ENCODE data around the gene PNPLA5. TPM values are rescaled to one million over a fixed set of nuclear protein-coding genes. Genes with fewer than 3 reads are reported as not detected.

Gene PNPLA5
- total and polyA plus RNA-seq, 2 of the 13 experiments (the other 11 are each of a cell fraction or from before 2014, with no cell fraction given) = not detected

DNA sequence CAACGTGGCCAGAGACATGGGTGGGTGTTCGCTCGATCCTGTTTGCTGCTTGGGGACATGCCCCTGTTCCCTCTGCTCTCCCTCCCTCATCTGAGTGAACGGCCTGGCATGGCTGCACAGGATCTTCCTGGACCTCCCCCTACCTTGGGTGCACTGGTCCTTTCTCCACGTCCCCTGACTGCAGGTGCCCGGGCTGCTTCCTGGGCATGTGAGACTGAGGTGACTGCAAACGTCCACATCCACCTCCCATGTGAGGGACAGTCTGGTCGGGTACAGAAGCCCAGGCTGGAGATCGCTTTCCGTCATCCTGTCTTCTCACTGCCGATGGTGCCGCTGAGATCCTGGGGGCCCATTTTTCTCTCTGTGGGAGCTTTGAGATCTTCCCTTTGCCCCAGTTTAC lies 41.3 kb downstream of the PNPLA5 start:
- no peak overlapping the region for H3K9ac ChIP-seq (ENCODE audit: insufficient read depth, low read depth, low read length)
- in situ Hi-C loops (cut with HindIII; ENCODE audit: extremely low pct_ligation_motif_present, low pct_unique_long_range_greater_than_20kb) (no loop called here), intact Hi-C loops (cut with micrococcal nuclease; ENCODE audit: unreplicated experiment) (no loop called here)
- ChIA-PET CTCF (ENCODE audit: low intra/inter-chr PET ratio, low total read pairs) (no interaction called here), POLR2A (no interaction called here)
- H4K20me1 ChIP-seq (ENCODE audit: insufficient read depth, low read length) = peaks cover 4% of the 10 kb centered on the region; the same call in 1 of the 2 replicates
- TF ChIP-seq ZNF232 (CRISPR knock-in tag; IDR thresholded peaks at IDR 0.05; ENCODE audit: borderline replicate concordance) (no peak), HNRNPH1 (optimal IDR thresholded peaks at IDR 0.05; ENCODE audit: low read depth, low read length) (no peak), POGZ (CRISPR knock-in tag; IDR thresholded peaks at IDR 0.05) (no peak), YEATS2 (CRISPR knock-in tag; IDR thresholded peaks at IDR 0.05; ENCODE audit: borderline replicate concordance) (no peak), NR3C1 (CRISPR knock-in tag; IDR thresholded peaks at IDR 0.05) (no peak), DMAP1 (CRISPR knock-in tag; IDR thresholded peaks at IDR 0.05) (no peak), NKX3-1 (CRISPR knock-in tag; IDR thresholded peaks at IDR 0.05) (no peak), FOXK1 (CRISPR knock-in tag; IDR thresholded peaks at IDR 0.05; ENCODE audit: borderline replicate concordance, low read depth) (no peak), ZNF354B (CRISPR knock-in tag; IDR thresholded peaks at IDR 0.05) (no peak)
- TF ChIP-seq, protein P1, sequence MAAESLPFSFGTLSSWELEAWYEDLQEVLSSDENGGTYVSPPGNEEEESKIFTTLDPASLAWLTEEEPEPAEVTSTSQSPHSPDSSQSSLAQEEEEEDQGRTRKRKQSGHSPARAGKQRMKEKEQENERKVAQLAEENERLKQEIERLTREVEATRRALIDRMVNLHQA (CRISPR knock-in tag; IDR thresholded peaks at IDR 0.05) = no peak
- TF ChIP-seq, protein P2, sequence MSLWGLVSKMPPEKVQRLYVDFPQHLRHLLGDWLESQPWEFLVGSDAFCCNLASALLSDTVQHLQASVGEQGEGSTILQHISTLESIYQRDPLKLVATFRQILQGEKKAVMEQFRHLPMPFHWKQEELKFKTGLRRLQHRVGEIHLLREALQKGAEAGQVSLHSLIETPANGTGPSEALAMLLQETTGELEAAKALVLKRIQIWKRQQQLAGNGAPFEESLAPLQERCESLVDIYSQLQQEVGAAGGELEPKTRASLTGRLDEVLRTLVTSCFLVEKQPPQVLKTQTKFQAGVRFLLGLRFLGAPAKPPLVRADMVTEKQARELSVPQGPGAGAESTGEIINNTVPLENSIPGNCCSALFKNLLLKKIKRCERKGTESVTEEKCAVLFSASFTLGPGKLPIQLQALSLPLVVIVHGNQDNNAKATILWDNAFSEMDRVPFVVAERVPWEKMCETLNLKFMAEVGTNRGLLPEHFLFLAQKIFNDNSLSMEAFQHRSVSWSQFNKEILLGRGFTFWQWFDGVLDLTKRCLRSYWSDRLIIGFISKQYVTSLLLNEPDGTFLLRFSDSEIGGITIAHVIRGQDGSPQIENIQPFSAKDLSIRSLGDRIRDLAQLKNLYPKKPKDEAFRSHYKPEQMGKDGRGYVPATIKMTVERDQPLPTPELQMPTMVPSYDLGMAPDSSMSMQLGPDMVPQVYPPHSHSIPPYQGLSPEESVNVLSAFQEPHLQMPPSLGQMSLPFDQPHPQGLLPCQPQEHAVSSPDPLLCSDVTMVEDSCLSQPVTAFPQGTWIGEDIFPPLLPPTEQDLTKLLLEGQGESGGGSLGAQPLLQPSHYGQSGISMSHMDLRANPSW (CRISPR knock-in tag; IDR thresholded peaks at IDR 0.05; ENCODE audit: borderline replicate concordance) = no peak
- TF ChIP-seq, protein P3, sequence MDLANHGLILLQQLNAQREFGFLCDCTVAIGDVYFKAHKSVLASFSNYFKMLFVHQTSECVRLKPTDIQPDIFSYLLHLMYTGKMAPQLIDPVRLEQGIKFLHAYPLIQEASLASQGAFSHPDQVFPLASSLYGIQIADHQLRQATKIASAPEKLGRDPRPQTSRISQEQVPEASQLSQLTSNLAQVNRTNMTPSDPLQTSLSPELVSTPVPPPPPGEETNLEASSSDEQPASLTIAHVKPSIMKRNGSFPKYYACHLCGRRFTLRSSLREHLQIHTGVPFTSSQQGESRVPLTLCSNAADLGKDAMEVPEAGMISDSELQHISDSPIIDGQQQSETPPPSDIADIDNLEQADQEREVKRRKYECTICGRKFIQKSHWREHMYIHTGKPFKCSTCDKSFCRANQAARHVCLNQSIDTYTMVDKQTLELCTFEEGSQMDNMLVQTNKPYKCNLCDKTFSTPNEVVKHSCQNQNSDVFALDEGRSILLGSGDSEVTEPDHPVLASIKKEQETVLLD (CRISPR knock-in tag; IDR thresholded peaks at IDR 0.05; ENCODE audit: low read depth) = no peak
- TF ChIP-seq, protein P4, sequence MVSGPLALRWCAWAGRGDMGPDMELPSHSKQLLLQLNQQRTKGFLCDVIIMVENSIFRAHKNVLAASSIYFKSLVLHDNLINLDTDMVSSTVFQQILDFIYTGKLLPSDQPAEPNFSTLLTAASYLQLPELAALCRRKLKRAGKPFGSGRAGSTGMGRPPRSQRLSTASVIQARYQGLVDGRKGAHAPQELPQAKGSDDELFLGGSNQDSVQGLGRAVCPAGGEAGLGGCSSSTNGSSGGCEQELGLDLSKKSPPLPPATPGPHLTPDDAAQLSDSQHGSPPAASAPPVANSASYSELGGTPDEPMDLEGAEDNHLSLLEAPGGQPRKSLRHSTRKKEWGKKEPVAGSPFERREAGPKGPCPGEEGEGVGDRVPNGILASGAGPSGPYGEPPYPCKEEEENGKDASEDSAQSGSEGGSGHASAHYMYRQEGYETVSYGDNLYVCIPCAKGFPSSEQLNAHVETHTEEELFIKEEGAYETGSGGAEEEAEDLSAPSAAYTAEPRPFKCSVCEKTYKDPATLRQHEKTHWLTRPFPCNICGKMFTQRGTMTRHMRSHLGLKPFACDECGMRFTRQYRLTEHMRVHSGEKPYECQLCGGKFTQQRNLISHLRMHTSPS (CRISPR knock-in tag; IDR thresholded peaks at IDR 0.05; ENCODE audit: low read depth) = no peak
- H3K79me2 ChIP-seq (ENCODE audit: insufficient read depth, low read length) = no peaks in the 10 kb centered on the region
- H3K4me1 ChIP-seq (ENCODE audit: insufficient read depth, low read length) = no peaks in the 10 kb centered on the region
- H3K27me3 ChIP-seq (ENCODE audit: control insufficient read depth in 1 of 2, insufficient read depth in 2 of 2, low read length in 2 of 2) = peaks cover 6 to 60% of the 10 kb centered on the region in 2 experiments; a peak in 3 of 5 replicates
- no peak overlapping the region for H3K4me3 ChIP-seq (replicated peaks in 1 of 3; ENCODE audit: insufficient read depth in 1 of 3, low read depth in 2 of 3, low read length in 3 of 3)
- FAIRE-seq (no peak), DNase-seq (ENCODE audit: low spot score) (no peak), ATAC-seq (no peak)
- no peaks in the 10 kb centered on the region for H3K9me3 ChIP-seq (ENCODE audit: low read length)
- no peak overlapping the region for H3K4me2 ChIP-seq (ENCODE audit: low read depth, low read length)
- no peaks in the 10 kb centered on the region for H3K36me3 ChIP-seq (replicated peaks in 1 of 2; ENCODE audit: control insufficient read depth in 1 of 2, insufficient read depth in 2 of 2, low read length in 2 of 2)
- H3K27ac ChIP-seq (ENCODE audit: extremely low read length, insufficient read depth, low read length) = no peak overlapping the region
- H2AFZ ChIP-seq (ENCODE audit: low read length) = no peak overlapping the region
- no TSS peak for BruUV-seq (replicated peaks)
- 51% methylated on average over 8 of the region's 12 CpGs for WGBS (ENCODE audit: low lambda C conversion rate)

All from HepG2 (cell line).